HEK293 (cell line): ENCODE measurements around the gene NAIF1.
A peak's percentile ranks its signal among the peaks of the same experiment; 100 is the strongest.

Experiments used
- CTCF ChIA-PET: fragments of 350-600 bp; formaldehyde crosslinking; extraction: SDS; loops from one replicate; lab custom pipeline; 2021; ENCODE audit warnings: antibody characterized with exemption; lab: Yijun Ruan, JAX
- POLR2A ChIA-PET: fragments of 300-600 bp; formaldehyde crosslinking; extraction: SDS; loops from one replicate; lab custom pipeline; 2020; ENCODE audit warnings: antibody characterized with exemption, inconsistent platforms; lab: Yijun Ruan, JAX
- H3K27ac ChIP-seq: fragments of 200-500 bp; sonication (Bioruptor generic); 2 replicates; pipeline ENCODE4 v1.5.1; 2014; ENCODE audit warnings: low read depth, low read length, control low read depth, inconsistent platforms; ENCODE audit errors: extremely low read depth
- H3K36me3 ChIP-seq, 2 experiments: fragments of 200-500 bp in 1 of 2; sonication (Bioruptor generic) in 1 of 2; 1 replicate in 1 of 2; 2 replicates in 1 of 2; pipeline ENCODE4 v1.5.1; 2014 to 2017; ENCODE audit warnings: inconsistent platforms in 2 of 2, low read length in 2 of 2; ENCODE audit not compliant: control insufficient read depth in 2 of 2, insufficient read depth in 1 of 2
- H3K4me1 ChIP-seq: fragments of 200-500 bp; sonication (Bioruptor generic); 2 replicates; pipeline ENCODE4 v1.5.1; 2014; ENCODE audit warnings: mild to moderate bottlenecking, low read length, inconsistent platforms; ENCODE audit not compliant: control insufficient read depth, insufficient read depth
- H3K4me3 ChIP-seq: 2 replicates; pipeline ENCODE4 v1.5.1; 2011; ENCODE audit warnings: low read depth, mild to moderate bottlenecking, control low read depth, low read length, moderate library complexity
- H3K9me3 ChIP-seq: fragments of 200-500 bp; sonication (Bioruptor generic); 2 replicates; pipeline ENCODE4 v1.5.1; 2014; ENCODE audit warnings: low read depth, low read length, inconsistent platforms; ENCODE audit not compliant: control insufficient read depth, insufficient read depth
- ATF2 ChIP-seq: fragments of 450-650 bp; formaldehyde crosslinking; IDR thresholded peaks from 2 replicates; pipeline ENCODE4 v1.5.1; 2016; ENCODE audit warnings: missing biosample characterization, missing genetic modification characterization, low read depth
- BCL11B ChIP-seq: fragments of 450-650 bp; formaldehyde crosslinking; IDR thresholded peaks from 2 replicates; pipeline ENCODE4 v1.5.1; 2016; ENCODE audit warnings: low read depth, missing biosample characterization, missing genetic modification characterization
- HOXA7 ChIP-seq: sonication (generic); formaldehyde crosslinking; IDR thresholded peaks from 2 replicates; pipeline ENCODE4 v1.8.1; 2022; ENCODE audit warnings: missing genetic modification reagents, borderline replicate concordance
- PRDM1 ChIP-seq: fragments of 450-650 bp; formaldehyde crosslinking; IDR thresholded peaks from 2 replicates; pipeline ENCODE4; 2016; ENCODE audit warnings: missing biosample characterization, missing genetic modification characterization
- PRDM4 ChIP-seq: fragments of 450-650 bp; formaldehyde crosslinking; IDR thresholded peaks from 2 replicates; pipeline ENCODE4 v1.5.1; 2017; ENCODE audit warnings: missing biosample characterization, missing genetic modification characterization
- REST ChIP-seq: fragments of 450-650 bp; formaldehyde crosslinking; IDR thresholded peaks from 2 replicates; pipeline ENCODE4 v1.5.1; 2016; ENCODE audit warnings: missing biosample characterization, missing genetic modification characterization
- ZBTB11 ChIP-seq: fragments of 450-650 bp; formaldehyde crosslinking; conservative IDR thresholded peaks from 2 replicates; pipeline ENCODE4 v1.5.1; 2016; ENCODE audit warnings: low read depth, missing biosample characterization, missing genetic modification characterization
- ZBTB20 ChIP-seq: fragments of 450-650 bp; formaldehyde crosslinking; IDR thresholded peaks from 2 replicates; pipeline ENCODE4 v1.5.1; 2016; ENCODE audit warnings: missing biosample characterization, missing genetic modification characterization
- ZNF16 ChIP-seq: fragments of 450-650 bp; formaldehyde crosslinking; IDR thresholded peaks from 2 replicates; pipeline ENCODE4 v1.5.1; 2016; ENCODE audit warnings: low read depth, missing biosample characterization, missing genetic modification characterization
- ZNF174 ChIP-seq: fragments of 450-650 bp; formaldehyde crosslinking; IDR thresholded peaks from 2 replicates; pipeline ENCODE4 v1.5.0; 2017; ENCODE audit warnings: missing biosample characterization, mild to moderate bottlenecking, missing genetic modification characterization
- ZNF19 ChIP-seq: fragments of 450-650 bp; formaldehyde crosslinking; IDR thresholded peaks from 2 replicates; pipeline ENCODE4; 2016; ENCODE audit warnings: missing biosample characterization, missing genetic modification characterization, low read depth
- ZNF2 ChIP-seq: fragments of 450-650 bp; formaldehyde crosslinking; IDR thresholded peaks from 2 replicates; pipeline ENCODE4 v1.5.1; 2016; ENCODE audit warnings: missing biosample characterization, missing genetic modification characterization
- ZNF335 ChIP-seq: fragments of 450-650 bp; formaldehyde crosslinking; conservative IDR thresholded peaks from 2 replicates; pipeline ENCODE4 v1.5.1; 2016; ENCODE audit warnings: missing biosample characterization, missing genetic modification characterization
- ZNF37A ChIP-seq: fragments of 450-650 bp; IDR thresholded peaks from 2 replicates; pipeline ENCODE4 v1.5.1; 2018; ENCODE audit warnings: missing biosample characterization, missing genetic modification characterization
- ZNF416 ChIP-seq: fragments of 450-650 bp; formaldehyde crosslinking; IDR thresholded peaks from 2 replicates; pipeline ENCODE4 v1.5.1; 2016; ENCODE audit warnings: missing biosample characterization, missing genetic modification characterization
- ZNF473 ChIP-seq: fragments of 450-650 bp; formaldehyde crosslinking; IDR thresholded peaks from 2 replicates; pipeline ENCODE4 v1.5.1; 2017; ENCODE audit warnings: missing biosample characterization, missing genetic modification characterization
- ZNF521 ChIP-seq: fragments of 450-650 bp; formaldehyde crosslinking; IDR thresholded peaks from 2 replicates; pipeline ENCODE4 v1.5.1; 2017; ENCODE audit warnings: missing biosample characterization, mild to moderate bottlenecking, missing genetic modification characterization
- ZNF544 ChIP-seq: fragments of 450-650 bp; formaldehyde crosslinking; IDR thresholded peaks from 2 replicates; pipeline ENCODE4 v1.5.0; 2017; ENCODE audit warnings: missing biosample characterization, missing genetic modification characterization
- ZNF585B ChIP-seq: fragments of 450-650 bp; formaldehyde crosslinking; IDR thresholded peaks from 2 replicates; pipeline ENCODE4 v1.5.1; 2016; ENCODE audit warnings: missing biosample characterization, missing genetic modification characterization
- ZNF600 ChIP-seq: fragments of 450-650 bp; formaldehyde crosslinking; IDR thresholded peaks from 2 replicates; pipeline ENCODE4 v1.5.1; 2016; ENCODE audit warnings: missing biosample characterization, missing genetic modification characterization
- ZNF664 ChIP-seq: fragments of 450-650 bp; formaldehyde crosslinking; IDR thresholded peaks from 2 replicates; pipeline ENCODE4 v1.5.1; 2016; ENCODE audit warnings: missing biosample characterization, missing genetic modification characterization
- ZNF777 ChIP-seq: fragments of 450-650 bp; formaldehyde crosslinking; IDR thresholded peaks from 2 replicates; pipeline ENCODE4 v1.5.1; 2017; ENCODE audit warnings: missing biosample characterization, missing genetic modification characterization, borderline replicate concordance

NAIF1 gene

GRCh38 chr9:128034821-128035652, 32.1 kb downstream of the NAIF1 start (continued):
- TF ChIP-seq ZNF585B (tag by site-specific recombination) (no peak), ZNF174 (no peak), ZBTB11 (tag by site-specific recombination) (no peak), ZNF416 (tag by site-specific recombination) (no peak), PRDM4 (tag by site-specific recombination) (0 out of 2 replicates have a peak, but pooled peaks have one; percentile 31), ZNF2 (tag by site-specific recombination) (peak; percentile 99), HOXA7 (CRISPR knock-in tag) (no peak)

DNA sequence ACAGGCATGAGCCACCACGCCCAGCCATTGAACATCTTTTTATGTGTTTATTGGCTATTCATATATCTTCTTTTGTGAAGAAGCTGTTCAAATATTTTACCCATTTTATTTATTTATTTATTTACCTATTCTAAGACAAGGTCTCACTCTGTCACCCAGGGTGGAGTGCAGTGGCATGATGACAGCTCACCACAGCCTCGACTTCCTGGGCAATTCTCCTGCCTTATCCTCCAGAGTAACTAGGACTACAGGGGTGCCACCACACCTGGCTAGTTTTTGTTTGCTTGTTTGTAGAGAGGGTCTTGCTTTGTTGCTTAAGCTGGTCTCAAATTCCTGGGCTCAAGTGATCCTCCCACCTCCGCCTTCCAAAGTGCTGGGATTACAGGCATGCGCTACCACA, 33.5 kb downstream of the NAIF1 start:
- Histone ChIP-seq H3K4me3 (no peak overlapping the region), H3K4me1 (no peaks in the 10 kb centered on the region), H3K27ac (no peak overlapping the region), H3K36me3 (no peaks in the 10 kb centered on the region), H3K9me3 (no peaks in the 10 kb centered on the region)
- POLR2A ChIA-PET: no interaction called here
- CTCF ChIA-PET: interaction anchor here (0.6 to 6.5 kb wide), 9 partner anchors 8 to 105 kb away, joined by 4 to 165 read pairs (median 24); partner anchors contain the start of genes EEIG1 and NAIF1
- TF ChIP-seq ZNF473 (tag by site-specific recombination): no peak
- TF ChIP-seq REST (tag by site-specific recombination): no peak
- no peak for TF ChIP-seq ZNF544 (tag by site-specific recombination)
- no peak for TF ChIP-seq ZNF777 (tag by site-specific recombination)
- no peak for TF ChIP-seq PRDM1 (tag by site-specific recombination)
- TF ChIP-seq ZNF664 (tag by site-specific recombination): no peak
- no peak for TF ChIP-seq ZNF600 (tag by site-specific recombination)
- TF ChIP-seq ZNF335: no peak
- no peak for TF ChIP-seq ZNF19 (tag by site-specific recombination)
- TF ChIP-seq ATF2 (tag by site-specific recombination): no peak
- TF ChIP-seq ZBTB20 (tag by site-specific recombination): no peak
- TF ChIP-seq BCL11B (tag by site-specific recombination): no peak
- no peak for TF ChIP-seq ZNF37A (tag by site-specific recombination)
- no peak for TF ChIP-seq ZNF174
- no peak for TF ChIP-seq ZNF521 (tag by site-specific recombination)
- TF ChIP-seq ZNF16 (tag by site-specific recombination): no peak
- no peak for TF ChIP-seq HOXA7 (CRISPR knock-in tag)
